Thoracic aorta (tissue), 2 donors: Measurements from ENCODE around the gene MIPEP. TPM values are rescaled to one million over a fixed set of nuclear protein-coding genes. Genes with fewer than 3 reads are reported as not detected.

Source experiments
- ATAC-seq: fragments of 150-250 bp; one replicate; pipeline ENCODE4 v1.8.0; 2017; ENCODE audit warnings: low read depth; ENCODE audit not compliant: insufficient number of reproducible peaks, low FRiP score
- DNase-seq: peaks from one replicate; pipeline ENCODE4 v3.0.0-alpha.2; 2020; ENCODE audit warnings: low spot score
- H3K27ac ChIP-seq, 2 donors: fragments of 200-600 bp; sonication (generic); 1 replicate in 1 of 2; 2 replicates in 1 of 2; pipeline ENCODE4 v1.5.1; 2016; ENCODE audit warnings: mild to moderate bottlenecking in 2 of 2, moderate library complexity in 2 of 2
- H3K27me3 ChIP-seq: fragments of 200-600 bp; sonication (generic); replicated peaks from 2 replicates; pipeline ENCODE4 v1.6.0; 2016; ENCODE audit warnings: mild to moderate bottlenecking; ENCODE audit not compliant: insufficient read depth
- H3K36me3 ChIP-seq: fragments of 200-600 bp; sonication (generic); one replicate; pipeline ENCODE4 v1.5.1; 2016
- H3K4me1 ChIP-seq, 2 donors: fragments of 200-600 bp; sonication (generic); 1 replicate in 1 of 2; 2 replicates in 1 of 2; pipeline versions ENCODE4 v1.5.1 to v1.6.0; 2016; ENCODE audit warnings: low read depth in 2 of 2, mild to moderate bottlenecking in 1 of 2; ENCODE audit not compliant: control insufficient read depth in 1 of 2
- H3K4me3 ChIP-seq: fragments of 200-600 bp; sonication (generic); 2 replicates; pipeline ENCODE4 v1.5.1; 2016; ENCODE audit warnings: mild to moderate bottlenecking
- H3K9me3 ChIP-seq: fragments of 200-600 bp; sonication (generic); 2 replicates; pipeline ENCODE4 v1.5.1; 2016
- total RNA-seq, 2 donors: library from RNA; depleted of rRNA; stranded (reverse); fragments of >200 nt; gene quantifications; one replicate each; pipeline versions ENCODE4 v1.1.0 to v1.2.3, GENCODE V29; 2016
- TF ChIP-seq, protein P1 (sequence below): fragments of 200-600 bp; sonication (generic); IDR thresholded peaks from one replicate; pipeline ENCODE4 v1.5.1; 2019; ENCODE audit warnings: antibody characterized with exemption

The MIPEP gene
- total RNA-seq, 2 donors from 2014 or later: 11.6 to 12.0 TPM

DNA sequence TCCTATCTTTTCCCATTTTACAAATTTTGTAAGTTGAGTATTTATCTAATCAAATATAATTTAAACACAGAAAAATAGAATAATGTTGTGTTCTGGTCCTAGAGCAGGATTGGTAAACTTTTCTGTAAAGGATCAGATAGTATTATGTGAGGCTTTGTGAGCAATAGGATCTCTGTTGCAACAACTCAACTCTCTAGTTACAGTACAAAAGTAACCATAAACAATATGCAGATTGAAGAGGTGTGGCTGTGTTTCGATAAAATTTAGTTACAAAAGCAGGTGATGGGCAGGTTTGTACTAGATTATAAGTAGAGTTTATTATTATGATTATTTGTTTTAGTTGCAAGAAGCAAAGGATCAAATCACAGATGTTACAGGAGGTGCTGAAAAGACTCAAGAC lies 23.3 kb upstream of the MIPEP start:
- no peak overlapping the region for H3K4me3 ChIP-seq
- H3K4me1 ChIP-seq: no peaks in the 10 kb centered on the region
- H3K9me3 ChIP-seq: no peaks in the 10 kb centered on the region
- H3K27me3 ChIP-seq: no peaks in the 10 kb centered on the region
- TF ChIP-seq, protein P1, sequence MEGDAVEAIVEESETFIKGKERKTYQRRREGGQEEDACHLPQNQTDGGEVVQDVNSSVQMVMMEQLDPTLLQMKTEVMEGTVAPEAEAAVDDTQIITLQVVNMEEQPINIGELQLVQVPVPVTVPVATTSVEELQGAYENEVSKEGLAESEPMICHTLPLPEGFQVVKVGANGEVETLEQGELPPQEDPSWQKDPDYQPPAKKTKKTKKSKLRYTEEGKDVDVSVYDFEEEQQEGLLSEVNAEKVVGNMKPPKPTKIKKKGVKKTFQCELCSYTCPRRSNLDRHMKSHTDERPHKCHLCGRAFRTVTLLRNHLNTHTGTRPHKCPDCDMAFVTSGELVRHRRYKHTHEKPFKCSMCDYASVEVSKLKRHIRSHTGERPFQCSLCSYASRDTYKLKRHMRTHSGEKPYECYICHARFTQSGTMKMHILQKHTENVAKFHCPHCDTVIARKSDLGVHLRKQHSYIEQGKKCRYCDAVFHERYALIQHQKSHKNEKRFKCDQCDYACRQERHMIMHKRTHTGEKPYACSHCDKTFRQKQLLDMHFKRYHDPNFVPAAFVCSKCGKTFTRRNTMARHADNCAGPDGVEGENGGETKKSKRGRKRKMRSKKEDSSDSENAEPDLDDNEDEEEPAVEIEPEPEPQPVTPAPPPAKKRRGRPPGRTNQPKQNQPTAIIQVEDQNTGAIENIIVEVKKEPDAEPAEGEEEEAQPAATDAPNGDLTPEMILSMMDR: no peak
- H3K36me3 ChIP-seq: no peaks in the 10 kb centered on the region
- no peak for ATAC-seq
- DNase-seq: no peak
- no peak overlapping the region for H3K27ac ChIP-seq

DNA sequence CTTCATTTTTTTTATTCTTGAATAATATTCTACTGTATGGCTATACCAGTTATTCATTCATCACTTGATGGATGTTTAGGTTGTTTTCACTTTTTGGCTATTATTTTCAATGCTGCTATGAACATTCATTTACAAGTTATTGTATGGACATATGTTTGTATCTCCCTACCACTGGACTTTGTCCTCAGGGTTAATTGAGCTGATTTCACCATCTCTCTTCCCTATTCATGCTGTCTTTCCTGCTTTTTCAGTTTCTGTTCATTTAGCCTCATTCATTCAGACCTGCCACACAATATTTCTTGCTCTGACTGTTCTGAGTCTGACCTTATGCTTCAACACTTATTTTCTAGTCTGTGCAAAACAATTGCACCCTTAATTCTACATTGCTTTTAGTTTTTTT lies 20.4 kb upstream of the MIPEP start:
- TF ChIP-seq, protein P1: no peak
- Histone ChIP-seq H3K4me1 (no peaks in the 10 kb centered on the region), H3K27me3 (no peaks in the 10 kb centered on the region), H3K27ac (no peak overlapping the region), H3K9me3 (no peaks in the 10 kb centered on the region), H3K36me3 (no peaks in the 10 kb centered on the region), H3K4me3 (no peak overlapping the region)
- DNase-seq (no peak), ATAC-seq (no peak)

GRCh38 chr13:23905766-23906165 lies 16.6 kb upstream of the MIPEP start:
- no peak overlapping the region for H3K27ac ChIP-seq
- TF ChIP-seq, protein P1: no peak
- no peak for ATAC-seq
- H3K27me3 ChIP-seq: no peaks in the 10 kb centered on the region
- H3K4me1 ChIP-seq: peaks cover 6 to 8% of the 10 kb centered on the region in 2 donors
- no peak for DNase-seq
- H3K36me3 ChIP-seq: no peaks in the 10 kb centered on the region
- no peaks in the 10 kb centered on the region for H3K9me3 ChIP-seq
- no peak overlapping the region for H3K4me3 ChIP-seq

DNA sequence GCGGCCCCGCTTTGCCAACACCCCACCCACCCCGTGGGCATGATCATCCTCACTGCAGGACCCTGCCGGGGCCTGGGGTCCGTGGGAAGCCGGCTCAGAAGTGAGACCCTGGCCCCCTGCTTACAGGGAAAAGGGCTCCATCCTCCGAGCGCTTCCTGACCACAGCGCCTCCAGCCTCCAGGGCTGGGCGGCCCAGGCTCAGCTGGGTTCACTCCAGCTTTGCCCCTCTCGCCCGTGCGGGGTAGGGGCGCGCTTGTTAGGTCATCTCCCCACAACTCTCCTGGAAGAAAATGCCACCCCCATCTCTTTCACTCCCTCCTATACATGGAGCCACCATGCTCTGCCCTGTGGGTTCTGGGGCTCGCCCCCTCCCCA lies 14.7 kb upstream of the MIPEP start:
- no peaks in the 10 kb centered on the region for H3K27me3 ChIP-seq
- ATAC-seq (no peak), DNase-seq (no peak)
- H3K4me1 ChIP-seq: peaks cover 6 to 8% of the 10 kb centered on the region in 2 donors
- no peak overlapping the region for H3K27ac ChIP-seq
- no peaks in the 10 kb centered on the region for H3K9me3 ChIP-seq
- TF ChIP-seq, protein P1: no peak
- H3K36me3 ChIP-seq: no peaks in the 10 kb centered on the region
- peak overlapping the region; percentile 39 for H3K4me3 ChIP-seq

- no peak for ATAC-seq
- no peaks in the 10 kb centered on the region for H3K36me3 ChIP-seq
- H3K9me3 ChIP-seq: no peaks in the 10 kb centered on the region
- no peak overlapping the region for H3K27ac ChIP-seq
- DNase-seq: no peak
- H3K4me3 ChIP-seq: peak overlapping the region; percentile 39
- H3K27me3 ChIP-seq: no peaks in the 10 kb centered on the region
- peaks cover 6 to 8% of the 10 kb centered on the region in 2 donors for H3K4me1 ChIP-seq
- TF ChIP-seq, protein P1: no peak
Measured at GRCh38 chr13:23902975-23903905, 14.0 kb upstream of the MIPEP start.
